Panc1 (cell line): ENCODE data around the gene HJURP.
A peak's percentile ranks its signal among the peaks of the same experiment; 100 is the strongest.

Experiments used
- CTCF ChIP-seq: fragments of 450-650 bp; IDR thresholded peaks from 2 replicates; pipeline ENCODE4 v1.5.1; 2017; ENCODE audit warnings: mild to moderate bottlenecking
- POLR2AphosphoS5 ChIP-seq: IDR thresholded peaks from 2 replicates; pipeline ENCODE4 v1.6.1; 2012; ENCODE audit warnings: mild to moderate bottlenecking, low read depth, low read length, moderate library complexity
- REST ChIP-seq, 2 experiments: IDR thresholded peaks; 2 replicates each; pipeline ENCODE4 v1.6.1; 2011 to 2012; ENCODE audit warnings: low read depth in 2 of 2, control low read depth in 1 of 2, low read length in 1 of 2, mild to moderate bottlenecking in 1 of 2, moderate library complexity in 1 of 2; ENCODE audit not compliant: insufficient read depth in 1 of 2

- no peak for TF ChIP-seq REST (IDR thresholded peaks at IDR 0.05; ENCODE audit: insufficient read depth in 1 of 2, low read depth in 2 of 2, low read length in 1 of 2)
- TF ChIP-seq CTCF = no peak
- peak; percentile 17; the same call in 1 of the 2 replicates for TF ChIP-seq POLR2AphosphoS5
Measured at GRCh38 chr2:233844064-233844807, 10.1 kb downstream of the HJURP start.
